ENCODE data around the gene LRRC8D.

The LRRC8D gene

DNA sequence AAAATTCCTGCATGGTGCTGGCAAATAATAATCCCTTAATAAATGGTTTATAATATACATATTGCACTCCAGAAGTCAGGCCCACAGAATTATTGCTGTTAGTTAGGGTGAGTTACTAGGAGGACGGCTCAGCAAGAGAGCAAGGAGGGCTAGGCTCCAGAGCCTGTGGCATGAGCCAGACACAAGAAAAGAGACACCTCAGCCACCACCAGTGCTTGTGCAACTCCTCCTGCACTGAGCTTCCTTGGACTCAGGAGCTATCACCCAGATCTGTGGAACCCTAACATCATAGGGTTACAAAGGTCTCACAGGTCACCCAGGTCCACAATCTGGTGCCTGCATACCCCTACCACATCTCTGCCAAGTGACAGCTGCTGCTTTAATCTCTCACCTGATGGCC lies 12.8 kb upstream of the LRRC8D start:
- no peak for FAIRE-seq

DNA sequence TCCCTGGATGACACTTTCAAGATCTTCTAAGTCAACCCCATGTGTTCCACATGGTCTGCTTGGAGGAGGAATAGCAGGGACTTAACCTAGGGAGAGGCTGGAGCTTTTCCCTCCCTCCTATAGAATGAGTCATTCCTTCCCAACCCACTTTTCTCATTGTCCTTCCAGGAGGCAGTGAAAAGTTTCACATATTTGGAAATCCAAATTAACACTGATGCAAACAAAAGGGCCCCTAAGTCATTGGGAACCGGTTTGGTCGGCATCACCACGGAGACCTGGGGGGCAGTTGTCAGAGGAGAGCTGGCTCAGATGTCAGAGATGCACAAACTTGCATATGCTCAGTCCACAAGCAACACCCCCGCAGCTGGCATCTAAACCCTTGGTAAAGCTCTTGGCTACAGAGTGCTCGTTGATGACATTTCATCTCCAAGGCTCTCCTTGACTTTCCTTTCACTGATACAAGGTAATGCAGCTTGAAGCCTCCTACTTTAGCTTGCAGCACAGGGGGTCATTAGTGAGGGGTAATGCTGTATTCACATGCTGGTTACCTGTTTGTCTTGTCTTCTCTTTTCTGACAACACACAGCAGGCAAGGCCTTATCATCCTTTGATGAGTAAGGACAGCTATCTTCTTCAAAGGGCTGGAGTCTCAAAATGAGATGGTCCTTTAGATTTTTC lies 12.3 kb upstream of the LRRC8D start:
- FAIRE-seq = no peak

- FAIRE-seq = no peak
These were observed 11.3 kb upstream of the LRRC8D start for GRCh38 chr1:89809556-89809955.

- no peak for FAIRE-seq
These were observed 10.5 kb upstream of the LRRC8D start for GRCh38 chr1:89810302-89810701.

DNA sequence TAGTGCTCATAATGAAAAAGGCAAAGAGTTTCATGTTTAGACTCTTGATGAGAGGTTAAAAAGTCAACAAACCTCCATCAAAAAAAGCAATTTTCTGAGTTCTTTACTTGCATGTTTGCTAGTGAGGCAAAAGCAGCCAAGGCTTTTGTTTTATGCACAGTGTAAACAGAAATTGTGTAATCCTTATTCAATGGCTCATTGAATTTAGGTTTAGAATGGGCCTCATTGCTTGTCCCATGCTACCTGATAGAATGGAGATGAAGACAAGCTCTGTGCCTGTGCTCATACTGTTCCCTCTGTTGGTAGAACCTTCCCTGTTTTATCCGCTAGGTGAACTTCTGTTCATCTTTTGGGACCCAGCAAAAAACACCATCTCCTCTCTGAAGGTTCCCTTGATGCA lies 10.0 kb upstream of the LRRC8D start:
- FAIRE-seq = no peak

DNA sequence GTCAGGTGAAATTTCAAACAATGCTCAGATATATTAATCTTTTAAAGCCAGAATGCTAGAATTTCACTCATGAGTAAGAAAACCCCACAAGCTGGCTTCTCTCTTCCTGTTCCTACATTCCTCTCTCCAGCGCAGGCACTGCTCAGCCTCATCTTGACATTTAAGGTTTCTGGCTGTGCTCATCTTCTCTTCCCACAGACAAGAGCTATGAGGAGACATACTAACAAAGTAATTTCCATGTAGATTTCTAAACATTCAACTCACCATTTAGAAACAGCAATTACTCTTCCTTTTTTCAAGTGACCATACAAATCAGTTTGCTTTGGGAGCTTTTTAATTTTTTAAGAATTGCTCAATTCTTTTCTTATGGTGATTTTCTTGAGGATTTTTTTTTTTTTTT lies 7.8 kb upstream of the LRRC8D start:
- no peak for FAIRE-seq

GRCh38 chr1:89815040-89815439 lies 5.8 kb upstream of the LRRC8D start:
- FAIRE-seq = no peak

DNA sequence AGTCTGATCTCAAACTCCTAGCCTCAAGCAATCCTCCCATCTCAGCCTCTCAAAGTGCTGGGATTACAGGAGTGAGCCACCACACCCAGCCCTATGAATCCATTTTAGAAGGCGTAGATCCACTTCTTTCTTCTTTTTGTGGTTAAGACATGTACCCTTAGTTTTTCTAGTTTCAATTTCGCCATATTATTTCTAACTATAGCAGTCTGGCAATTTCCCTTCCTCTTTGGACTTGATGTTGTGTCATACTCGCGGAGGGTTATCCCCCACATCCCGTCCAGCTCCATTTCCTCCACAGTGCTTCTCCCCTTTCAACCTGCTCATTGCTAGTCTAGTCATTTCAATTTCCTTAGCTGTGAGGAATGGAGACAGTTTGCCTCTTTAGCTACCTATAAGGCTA lies 5.2 kb upstream of the LRRC8D start:
- FAIRE-seq = no peak

- FAIRE-seq = no peak
These were observed 4.5 kb upstream of the LRRC8D start for GRCh38 chr1:89816366-89816765.

GRCh38 chr1:89821322-89822108 lies 683 bp downstream of the LRRC8D start:
- no peak for FAIRE-seq

DNA sequence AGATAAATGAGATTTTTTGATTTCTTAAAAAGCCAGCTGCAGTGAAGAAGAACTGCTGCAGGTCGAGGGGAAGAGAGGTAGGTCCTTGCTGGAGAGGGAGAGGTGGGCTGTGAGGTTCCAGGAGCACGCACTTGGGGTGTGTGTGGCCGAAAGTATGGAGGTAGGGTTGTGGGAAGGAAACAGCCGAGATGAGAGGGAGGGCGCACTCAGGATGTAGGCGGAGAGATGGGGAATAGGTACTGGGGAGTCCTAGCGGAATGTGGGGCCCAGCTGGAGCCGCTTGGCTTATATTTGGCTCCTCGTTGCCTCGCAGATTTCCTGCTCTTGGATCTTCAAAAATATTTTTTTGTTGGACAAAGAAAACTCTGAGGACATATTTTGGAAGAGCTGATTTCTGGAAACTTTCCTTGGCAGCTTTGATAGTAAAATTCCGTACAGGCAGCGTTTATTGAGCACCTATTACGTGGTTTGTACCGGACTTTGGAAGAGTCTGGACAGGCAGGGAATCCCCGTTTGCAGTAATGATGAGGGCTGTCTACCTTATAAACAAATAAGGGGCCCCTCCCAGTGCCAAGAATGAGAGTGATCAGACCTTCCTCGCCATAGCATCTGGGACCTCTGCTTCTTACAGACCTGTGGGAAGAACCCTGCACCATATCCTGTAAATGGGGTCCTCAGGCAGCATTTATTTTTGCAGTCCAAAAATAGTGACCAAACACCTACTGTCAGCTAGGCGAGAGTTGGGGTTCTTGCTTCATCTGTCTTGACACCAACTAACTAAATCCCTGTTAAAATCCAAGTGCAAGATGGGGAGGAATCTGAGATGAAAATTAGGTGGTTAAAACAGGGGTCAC lies 1.5 kb downstream of the LRRC8D start:
- no peak for FAIRE-seq

DNA sequence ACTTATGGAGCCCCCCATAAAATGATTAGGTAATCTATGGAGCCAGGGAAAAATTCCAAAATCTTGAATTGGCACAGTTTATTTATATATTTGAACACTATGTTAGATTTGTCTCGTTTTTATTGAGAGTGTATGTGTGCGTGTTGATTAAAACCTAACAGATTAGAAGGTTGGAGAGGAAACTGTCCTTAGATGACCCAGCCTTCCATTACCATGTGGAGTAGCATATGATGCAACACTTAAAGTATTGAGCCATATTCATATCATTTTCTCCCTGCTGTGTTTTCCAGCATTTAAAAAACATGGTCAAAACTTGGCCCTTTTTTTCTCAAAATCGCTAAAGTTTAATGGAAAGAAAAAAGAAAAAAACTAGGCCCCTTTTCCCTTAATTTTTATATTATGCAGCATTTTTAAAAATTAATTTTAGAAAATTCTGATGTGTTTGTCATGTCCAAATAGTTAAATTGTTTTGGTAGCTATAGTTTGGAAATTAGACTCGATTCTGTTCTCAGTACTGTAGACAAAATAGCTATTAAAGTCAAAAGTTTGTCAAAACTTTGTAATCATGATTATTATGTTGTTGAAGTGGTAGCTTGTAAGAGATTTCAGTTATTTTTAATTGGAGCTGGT lies 2.3 kb downstream of the LRRC8D start:
- no peak for FAIRE-seq

- no peak for FAIRE-seq
These were observed 3.0 kb downstream of the LRRC8D start for GRCh38 chr1:89823679-89824292.

GRCh38 chr1:89826594-89826993 lies 5.8 kb downstream of the LRRC8D start:
- no peak for FAIRE-seq

GRCh38 chr1:89827330-89827729 lies 6.5 kb downstream of the LRRC8D start:
- no peak for FAIRE-seq

- FAIRE-seq = no peak
These were observed 7.1 kb downstream of the LRRC8D start for GRCh38 chr1:89827902-89828301.

DNA sequence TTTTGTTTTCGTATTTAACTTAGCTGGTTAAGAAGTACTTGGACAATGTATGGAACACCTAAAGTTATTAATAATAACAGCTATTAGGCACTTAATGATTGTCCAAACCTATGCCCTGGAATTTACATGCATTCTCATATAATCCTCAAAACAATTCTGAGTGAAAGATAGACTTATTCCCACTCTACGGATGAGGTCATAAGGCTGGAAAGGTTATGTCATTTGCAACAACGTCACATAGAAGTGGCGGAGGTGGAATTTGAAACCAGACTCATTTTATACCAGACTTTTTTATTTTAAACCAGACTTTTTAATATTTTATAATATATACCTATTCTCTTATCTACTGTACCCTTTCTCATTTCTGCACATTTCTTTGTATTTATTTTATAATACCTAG lies 8.4 kb downstream of the LRRC8D start:
- FAIRE-seq = no peak

- FAIRE-seq = no peak
These were observed 10.8 kb downstream of the LRRC8D start for GRCh38 chr1:89831462-89832120.

DNA sequence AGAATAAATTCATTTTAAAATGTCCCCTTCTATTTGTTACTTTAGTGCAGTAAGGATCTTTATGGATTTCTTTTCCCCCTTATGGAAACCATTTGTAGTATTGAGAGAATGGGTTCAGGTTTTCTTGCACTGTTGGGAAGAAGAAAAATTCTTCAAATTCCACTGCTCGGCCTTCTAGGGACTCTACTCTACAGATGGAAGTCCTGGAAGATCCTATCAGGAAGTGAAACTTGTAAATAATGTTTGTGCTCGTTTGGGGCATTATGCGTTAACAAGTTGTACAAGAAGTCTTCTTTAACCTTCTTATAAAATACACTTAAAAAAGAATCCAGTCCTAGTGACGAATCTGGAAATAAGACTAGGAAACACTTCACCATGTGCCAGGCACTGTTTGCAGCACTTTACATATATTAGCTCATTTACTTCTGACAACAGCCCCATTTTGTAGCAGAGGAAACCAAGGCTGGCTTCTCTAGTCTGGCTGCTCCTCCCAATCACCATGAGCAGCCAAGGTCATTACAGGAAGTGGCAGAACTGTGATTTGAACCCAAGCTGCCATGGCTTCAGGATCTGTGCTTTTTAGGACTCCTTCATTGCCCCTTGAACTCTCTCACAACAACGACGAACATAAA lies 11.8 kb downstream of the LRRC8D start:
- FAIRE-seq = no peak

GRCh38 chr1:89833183-89834082 lies 12.6 kb downstream of the LRRC8D start:
- no peak for FAIRE-seq
